DOHH2 (cell line): ENCODE data around the gene ZNF236.

Experiments
- H3F3A ChIP-seq: fragments of 200-600 bp; sonication (generic), shearing (Covaris generic); 2 replicates; pipeline ENCODE4 v1.6.0; 2016; ENCODE audit warnings: antibody characterized with exemption, mild to moderate bottlenecking; ENCODE audit not compliant: control insufficient read depth, insufficient read depth
- H3K27ac ChIP-seq: fragments of 200-600 bp; sonication (generic); 2 replicates; pipeline ENCODE4 v1.5.1; 2014; ENCODE audit warnings: low read depth, mild to moderate bottlenecking, low read length, moderate library complexity
- H3K27me3 ChIP-seq: fragments of 200-600 bp; sonication (generic); 2 replicates; pipeline ENCODE4 v1.6.1; 2014; ENCODE audit warnings: mild to moderate bottlenecking, low read length, mixed read lengths; ENCODE audit not compliant: control insufficient read depth
- H3K36me3 ChIP-seq: fragments of 200-600 bp; sonication (generic); 2 replicates; pipeline ENCODE4 v1.6.1; 2014; ENCODE audit warnings: mild to moderate bottlenecking, low read length, moderate library complexity, mixed read lengths; ENCODE audit not compliant: control insufficient read depth
- H3K4me1 ChIP-seq: fragments of 200-600 bp; sonication (generic); 2 replicates; pipeline ENCODE4 v1.6.1; 2014; ENCODE audit warnings: mild to moderate bottlenecking, low read length, mixed read lengths; ENCODE audit not compliant: control insufficient read depth
- H3K4me2 ChIP-seq: fragments of 200-600 bp; sonication (generic); 2 replicates; pipeline ENCODE4 v1.6.0; 2014; ENCODE audit warnings: mild to moderate bottlenecking, low read length, moderate library complexity
- H3K4me3 ChIP-seq: fragments of 200-600 bp; sonication (generic); 2 replicates; pipeline ENCODE4 v1.5.1; 2014; ENCODE audit warnings: mild to moderate bottlenecking, low read length, mixed read lengths
- H3K79me2 ChIP-seq: fragments of 200-600 bp; sonication (generic); 2 replicates; pipeline ENCODE4 v1.6.1; 2014; ENCODE audit warnings: mild to moderate bottlenecking, low read length, mixed read lengths; ENCODE audit not compliant: control insufficient read depth
- H3K9me2 ChIP-seq: fragments of 200-600 bp; sonication (generic); replicated peaks from 2 replicates; pipeline ENCODE4 v1.6.1; 2014; ENCODE audit warnings: mild to moderate bottlenecking, low read length, mixed read lengths; ENCODE audit not compliant: control insufficient read depth
- H3K9me3 ChIP-seq: fragments of 200-600 bp; sonication (generic); 2 replicates; pipeline ENCODE4 v1.6.1; 2014; ENCODE audit warnings: antibody characterized with exemption, low read length, mixed read lengths; ENCODE audit not compliant: control insufficient read depth, insufficient read depth
- H4K20me1 ChIP-seq: fragments of 200-600 bp; sonication (generic); 2 replicates; pipeline ENCODE4 v1.6.0; 2014; ENCODE audit warnings: low read depth, mild to moderate bottlenecking, antibody characterized with exemption, low read length, moderate library complexity; ENCODE audit not compliant: control insufficient read depth, insufficient read depth
- EZH2phosphoT487 ChIP-seq: fragments of 200-600 bp; sonication (generic); IDR thresholded peaks from 2 replicates; pipeline ENCODE4 v1.6.1; 2017; ENCODE audit warnings: borderline replicate concordance, mild to moderate bottlenecking, antibody characterized with exemption, low read length, moderate library complexity, mixed read lengths
- TF ChIP-seq, protein P1 (sequence below): fragments of 200-600 bp; sonication (generic); IDR thresholded peaks from one replicate; pipeline ENCODE4 v1.5.1; 2014; ENCODE audit warnings: antibody characterized with exemption, mild to moderate bottlenecking, low read depth, low read length; ENCODE audit not compliant: poor library complexity, severe bottlenecking

ZNF236 gene

GRCh38 chr18:76834379-76834778 lies 12.0 kb downstream of the ZNF236 start:
- no peaks in the 10 kb centered on the region for H3K36me3 ChIP-seq
- no peak overlapping the region for H3K27ac ChIP-seq
- peaks cover 96% of the 10 kb centered on the region for H3K79me2 ChIP-seq
- no peak overlapping the region for H3K4me3 ChIP-seq
- no peaks in the 10 kb centered on the region for H3K9me3 ChIP-seq
- H3K4me2 ChIP-seq: no peak overlapping the region
- TF ChIP-seq EZH2phosphoT487: no peak
- TF ChIP-seq, protein P1, sequence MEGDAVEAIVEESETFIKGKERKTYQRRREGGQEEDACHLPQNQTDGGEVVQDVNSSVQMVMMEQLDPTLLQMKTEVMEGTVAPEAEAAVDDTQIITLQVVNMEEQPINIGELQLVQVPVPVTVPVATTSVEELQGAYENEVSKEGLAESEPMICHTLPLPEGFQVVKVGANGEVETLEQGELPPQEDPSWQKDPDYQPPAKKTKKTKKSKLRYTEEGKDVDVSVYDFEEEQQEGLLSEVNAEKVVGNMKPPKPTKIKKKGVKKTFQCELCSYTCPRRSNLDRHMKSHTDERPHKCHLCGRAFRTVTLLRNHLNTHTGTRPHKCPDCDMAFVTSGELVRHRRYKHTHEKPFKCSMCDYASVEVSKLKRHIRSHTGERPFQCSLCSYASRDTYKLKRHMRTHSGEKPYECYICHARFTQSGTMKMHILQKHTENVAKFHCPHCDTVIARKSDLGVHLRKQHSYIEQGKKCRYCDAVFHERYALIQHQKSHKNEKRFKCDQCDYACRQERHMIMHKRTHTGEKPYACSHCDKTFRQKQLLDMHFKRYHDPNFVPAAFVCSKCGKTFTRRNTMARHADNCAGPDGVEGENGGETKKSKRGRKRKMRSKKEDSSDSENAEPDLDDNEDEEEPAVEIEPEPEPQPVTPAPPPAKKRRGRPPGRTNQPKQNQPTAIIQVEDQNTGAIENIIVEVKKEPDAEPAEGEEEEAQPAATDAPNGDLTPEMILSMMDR: no peak
- peaks cover 9% of the 10 kb centered on the region for H4K20me1 ChIP-seq
- H3F3A ChIP-seq: no peaks in the 10 kb centered on the region
- H3K4me1 ChIP-seq: no peaks in the 10 kb centered on the region
- H3K9me2 ChIP-seq: no peaks in the 10 kb centered on the region
- H3K27me3 ChIP-seq: no peaks in the 10 kb centered on the region

DNA sequence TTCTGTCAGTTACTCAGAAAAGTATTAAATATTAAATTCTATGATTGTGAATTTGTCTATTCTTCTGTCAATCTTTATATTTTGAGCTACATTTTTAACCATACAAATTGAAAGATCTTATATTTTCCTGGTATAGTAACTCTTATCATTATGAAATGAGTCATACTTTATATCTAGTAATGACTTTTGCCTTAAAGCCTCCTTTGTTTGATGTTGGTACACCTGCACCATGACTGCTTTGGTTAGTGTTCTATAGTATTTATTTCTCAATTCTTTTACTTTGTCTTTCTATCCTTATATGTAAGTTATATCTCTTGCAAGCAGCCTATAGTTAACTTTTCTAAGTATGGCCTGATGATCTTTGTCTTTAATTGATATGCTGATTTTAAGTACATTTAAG lies 13.0 kb downstream of the ZNF236 start:
- H3K4me3 ChIP-seq: no peak overlapping the region

GRCh38 chr18:76837071-76837470 lies 14.7 kb downstream of the ZNF236 start:
- H3K79me2 ChIP-seq: peaks cover 92% of the 10 kb centered on the region

More for the DNA sequence above, 13.0 kb downstream of the ZNF236 start:
- no peak overlapping the region for H3K4me2 ChIP-seq
- TF ChIP-seq, protein P1: no peak
- TF ChIP-seq EZH2phosphoT487: no peak
- H3F3A ChIP-seq: no peaks in the 10 kb centered on the region
- no peak overlapping the region for H3K27ac ChIP-seq
- H3K36me3 ChIP-seq: no peaks in the 10 kb centered on the region
- peaks cover 9% of the 10 kb centered on the region for H4K20me1 ChIP-seq
- H3K9me3 ChIP-seq: no peaks in the 10 kb centered on the region
- peaks cover 96% of the 10 kb centered on the region for H3K79me2 ChIP-seq
- H3K9me2 ChIP-seq: no peaks in the 10 kb centered on the region
- no peaks in the 10 kb centered on the region for H3K4me1 ChIP-seq
- H3K27me3 ChIP-seq: no peaks in the 10 kb centered on the region

More at GRCh38 chr18:76837071-76837470, 14.7 kb downstream of the ZNF236 start:
- no peak overlapping the region for H3K4me3 ChIP-seq
- H3K4me2 ChIP-seq: no peak overlapping the region
- H3K9me3 ChIP-seq: no peaks in the 10 kb centered on the region
- no peaks in the 10 kb centered on the region for H3K9me2 ChIP-seq
- no peaks in the 10 kb centered on the region for H3K4me1 ChIP-seq
- TF ChIP-seq EZH2phosphoT487: no peak
- TF ChIP-seq, protein P1: no peak
- H4K20me1 ChIP-seq: peaks cover 9% of the 10 kb centered on the region
- H3K36me3 ChIP-seq: no peaks in the 10 kb centered on the region
- no peaks in the 10 kb centered on the region for H3F3A ChIP-seq
- no peaks in the 10 kb centered on the region for H3K27me3 ChIP-seq
- H3K27ac ChIP-seq: no peak overlapping the region
